HCEC 1CT (cell line): ENCODE results near the gene B4GALNT4.
"Not testable (repeated sequence)": the region's sequence is repeated elsewhere in the genome, so short reads cannot be mapped to it uniquely, and the experiment has no call there.

Experiments used
- DNase-seq: peaks from one replicate; pipeline ENCODE4 v3.0.0-alpha.2; 2017

The B4GALNT4 gene

GRCh38 chr11:335779-336658, 33.3 kb upstream of the B4GALNT4 start:
- DNase-seq, result no peak

- DNase-seq, result no peak
Observed at GRCh38 chr11:336659-337198, 32.6 kb upstream of the B4GALNT4 start.

GRCh38 chr11:337711-338110, 31.6 kb upstream of the B4GALNT4 start:
- no peak for DNase-seq

- DNase-seq, result no peak
Observed at GRCh38 chr11:339963-340362, 29.3 kb upstream of the B4GALNT4 start.

GRCh38 chr11:340539-341512, 28.5 kb upstream of the B4GALNT4 start:
- no peak for DNase-seq

- no peak for DNase-seq
Observed at GRCh38 chr11:342328-342727, 27.0 kb upstream of the B4GALNT4 start.

- DNase-seq, result no peak
Observed at GRCh38 chr11:344836-345578, 24.3 kb upstream of the B4GALNT4 start.

- no peak for DNase-seq
Observed at GRCh38 chr11:346529-346928, 22.8 kb upstream of the B4GALNT4 start.

- DNase-seq, result not testable (repeated sequence)
Observed at GRCh38 chr11:349270-349954, 19.9 kb upstream of the B4GALNT4 start.

GRCh38 chr11:350033-350722, 19.1 kb upstream of the B4GALNT4 start:
- DNase-seq, result not testable (repeated sequence)

- DNase-seq, result no peak
Observed at GRCh38 chr11:350723-351255, 18.5 kb upstream of the B4GALNT4 start.

- DNase-seq, result no peak
Observed at GRCh38 chr11:351411-351810, 17.9 kb upstream of the B4GALNT4 start.

GRCh38 chr11:352456-353031, 16.8 kb upstream of the B4GALNT4 start:
- DNase-seq, result no peak

GRCh38 chr11:353179-353873, 16.0 kb upstream of the B4GALNT4 start:
- peak; percentile 41 for DNase-seq

- DNase-seq, result peak; percentile 94
Observed at GRCh38 chr11:355581-356458, 13.5 kb upstream of the B4GALNT4 start.

- DNase-seq, result no peak
Observed at GRCh38 chr11:356610-357009, 12.7 kb upstream of the B4GALNT4 start.

- no peak for DNase-seq
Observed at GRCh38 chr11:357582-357981, 11.7 kb upstream of the B4GALNT4 start.

- DNase-seq, result no peak
Observed at GRCh38 chr11:358129-358800, 11.0 kb upstream of the B4GALNT4 start.
